ENCODE measurements around the gene KIAA0040. TPM values are rescaled to one million over a fixed set of nuclear protein-coding genes. Genes with fewer than 3 reads are reported as not detected.

KIAA0040 gene
- total RNA-seq, 1 experiment from 2014 or later: 5.0 TPM

DNA sequence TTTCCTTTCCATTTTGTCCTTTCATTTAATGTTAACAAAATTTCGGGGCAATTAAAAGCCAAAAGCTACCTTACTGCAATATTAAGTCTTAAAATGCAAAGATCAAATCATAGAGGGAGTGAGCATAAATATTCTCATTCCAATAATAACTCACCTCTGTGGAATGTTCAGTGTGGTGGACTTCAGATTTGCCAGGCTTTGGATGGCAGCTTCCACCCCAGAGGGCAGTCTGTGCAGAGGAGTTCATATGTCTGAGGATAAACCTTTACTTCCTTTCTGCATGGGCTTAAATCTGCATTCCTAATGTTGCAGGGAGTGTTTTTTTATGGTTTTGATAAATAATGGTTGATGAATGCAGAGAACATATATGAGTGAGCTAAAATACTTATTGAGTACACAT is 16.3 kb downstream of the KIAA0040 start:
- Histone ChIP-seq H3K9ac (ENCODE audit: extremely low read depth, insufficient read length, low read length) (no peak overlapping the region), H3K23me2 (ENCODE audit: insufficient read length, low read depth, low read length, poor library complexity, severe bottlenecking) (no peaks in the 10 kb centered on the region), H2BK120ac (ENCODE audit: low read depth, low read length, poor library complexity, severe bottlenecking) (no peak overlapping the region), H2BK15ac (ENCODE audit: low read depth, low read length) (no peak overlapping the region), H2BK20ac (ENCODE audit: low read depth, low read length, poor library complexity, severe bottlenecking) (no peak overlapping the region), H4K91ac (ENCODE audit: insufficient read length, low read depth, low read length) (no peak overlapping the region), H3T11ph (ENCODE audit: low read length) (no peak overlapping the region), H3K18ac (ENCODE audit: insufficient read length, low read depth, low read length) (no peak overlapping the region), H4K20me1 (ENCODE audit: control insufficient read depth, insufficient read depth, insufficient read length) (no peaks in the 10 kb centered on the region), H3K27ac (ENCODE audit: insufficient read length, low read depth, low read length) (no peak overlapping the region), H2BK5ac (ENCODE audit: insufficient read length, low read length) (no peak overlapping the region), H3K79me2 (ENCODE audit: insufficient read depth, low read length) (no peaks in the 10 kb centered on the region), H3K23ac (ENCODE audit: insufficient read length, low read depth, low read length) (no peak overlapping the region), H3K56ac (ENCODE audit: insufficient read length, low read depth, low read length) (no peak overlapping the region), H3K27me3 (ENCODE audit: insufficient read depth, low read length) (no peaks in the 10 kb centered on the region), H3K14ac (ENCODE audit: insufficient read depth, low read length) (no peak overlapping the region), H3K4me1 (ENCODE audit: insufficient read depth, low read length) (no peaks in the 10 kb centered on the region), H2AFZ (ENCODE audit: low read length) (no peak overlapping the region), H3K4ac (ENCODE audit: low read depth, low read length) (no peak overlapping the region), H2AK5ac (ENCODE audit: insufficient read length, low read length) (no peak overlapping the region), H3K79me1 (ENCODE audit: insufficient read depth, low read depth, low read length, poor library complexity, severe bottlenecking) (no peaks in the 10 kb centered on the region), H3K4me2 (ENCODE audit: insufficient read depth, insufficient read length, low read length) (no peak overlapping the region), H2BK12ac (ENCODE audit: insufficient read length, low read depth, low read length) (no peak overlapping the region), H3K9me3 (ENCODE audit: control insufficient read depth, low read depth, low read length) (no peaks in the 10 kb centered on the region), H4K8ac (replicated peaks; ENCODE audit: insufficient read length, low read depth, low read length) (no peak overlapping the region), H4K5ac (ENCODE audit: insufficient read length, low read depth, low read length) (no peak overlapping the region)
- Mint-ChIP-seq H3K4me1 (peaks cover 4 to 13% of the 10 kb centered on the region in 2 experiments; a peak in 3 of 4 replicates), H3K36me3 (ENCODE audit: insufficient read depth in 1 of 3, low read depth in 3 of 3) (no peaks in the 10 kb centered on the region; a peak in 2 of 7 replicates), H3K4me3 (no peak overlapping the region), H3K27ac (no peak overlapping the region), H3K9me3 (no peaks in the 10 kb centered on the region), H3K27me3 (ENCODE audit: low read depth) (no peaks in the 10 kb centered on the region)
- no CpG with 5 or more reads among the region's 1 CpG for WGBS (ENCODE audit: extremely low coverage, insufficient read length, low lambda C conversion rate)
- no peak for DNase-seq
- no peak for TF ChIP-seq CTCF (conservative IDR thresholded peaks at IDR 0.05)

Measured in H9 (cell line).